Spinal cord (tissue), 10 donors: Measurements from ENCODE around the gene TTYH3. TPM values are rescaled to one million over a fixed set of nuclear protein-coding genes. Genes with fewer than 3 reads are reported as not detected.

Experiments
- DNase-seq, 6 donors: peaks; one replicate each; pipeline versions ENCODE4 v3.0.0 to v3.0.0-alpha.2; 2013 to 2015; ENCODE audit warnings: low spot score in 6 of 6, low read depth in 4 of 6
- H3K27ac ChIP-seq: one replicate; pipeline ENCODE4 v1.5.1; 2013; ENCODE audit warnings: low read depth, low read length, control low read depth
- H3K27me3 ChIP-seq: one replicate; pipeline ENCODE4 v1.6.1; 2013; ENCODE audit warnings: low read length; ENCODE audit not compliant: control insufficient read depth, insufficient read depth
- H3K36me3 ChIP-seq: one replicate; pipeline ENCODE4 v1.6.1; 2013; ENCODE audit warnings: low read length; ENCODE audit not compliant: control insufficient read depth, insufficient read depth
- H3K4me1 ChIP-seq: one replicate; pipeline ENCODE4 v1.6.1; 2013; ENCODE audit warnings: low read length; ENCODE audit not compliant: control insufficient read depth, insufficient read depth
- H3K4me3 ChIP-seq: one replicate; pipeline ENCODE4 v1.5.1; 2013; ENCODE audit warnings: low read depth, low read length, control low read depth
- H3K9me3 ChIP-seq: one replicate; pipeline ENCODE4 v1.6.1; 2013; ENCODE audit warnings: low read length; ENCODE audit not compliant: control insufficient read depth, insufficient read depth
- WGBS: methylation state at CpG from one replicate; pipeline ENCODE4 v1.1.5; 2013; ENCODE audit warnings: missing lambda C conversion rate; ENCODE audit not compliant: insufficient coverage; 5-methylcytosine and 5-hydroxymethylcytosine counted together
- polyA plus RNA-seq, 2 donors: library from polyadenylated mRNA; unstranded; fragments of 120-200 nt; gene quantifications; one replicate each; pipeline ENCODE4 v1.2.1, GENCODE V29; 2013; ENCODE audit not compliant: insufficient read length in 2 of 2
- total RNA-seq, 2 donors: library from RNA; depleted of rRNA in 1 of 2; stranded (reverse); fragments of 120-200 nt in 1 of 2; fragments of >200 nt in 1 of 2; gene quantifications; one replicate each; pipeline versions ENCODE4 v1.2.3 to v1.2.4, GENCODE V29; 2013 to 2014
- donor health status: healthy.

Gene TTYH3
- total and polyA plus RNA-seq, 4 donors = 26.1 to 218 (median 120) TPM

DNA sequence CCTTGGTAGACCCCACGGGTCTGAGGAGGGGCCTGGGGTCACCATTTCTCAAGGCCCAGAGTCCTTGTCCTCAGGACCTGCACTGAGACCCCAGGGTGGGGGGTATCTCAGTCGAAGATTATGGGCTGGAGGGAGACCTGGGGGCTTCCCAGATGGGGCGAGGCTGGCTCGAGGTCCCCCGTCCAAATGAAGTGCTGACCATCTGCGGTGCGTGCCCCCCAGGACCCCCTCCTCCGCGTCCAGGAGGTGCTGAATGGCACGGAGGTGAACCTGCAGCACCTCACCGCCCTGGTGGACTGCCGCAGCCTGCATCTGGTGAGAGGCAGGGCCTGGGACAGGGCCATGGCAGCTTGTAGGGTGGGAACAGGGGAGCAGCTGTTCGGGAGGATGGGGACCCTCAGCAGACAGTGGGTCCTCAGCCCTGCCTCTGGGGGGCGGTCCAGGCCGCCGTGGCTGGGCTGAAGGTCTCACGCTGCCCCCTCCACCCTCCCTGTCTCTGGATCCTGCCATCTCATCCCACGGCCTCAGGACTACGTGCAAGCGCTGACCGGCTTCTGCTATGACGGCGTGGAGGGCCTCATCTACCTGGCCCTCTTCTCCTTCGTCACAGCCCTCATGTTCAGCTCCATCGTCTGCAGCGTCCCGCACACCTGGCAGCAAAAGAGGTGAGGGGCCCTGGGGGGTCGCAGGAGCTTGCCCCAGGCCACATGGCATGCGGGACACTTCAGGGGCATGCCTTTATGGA is 24.3 kb downstream of the TTYH3 start:
- H3K36me3 ChIP-seq = peaks cover 97% of the 10 kb centered on the region
- DNase-seq = no peak
- no peak overlapping the region for H3K4me3 ChIP-seq
- WGBS = 94% methylated on average over 29 of the region's 29 CpGs
- no peak overlapping the region for H3K27ac ChIP-seq
- H3K27me3 ChIP-seq = no peaks in the 10 kb centered on the region
- peaks cover 20% of the 10 kb centered on the region for H3K4me1 ChIP-seq
- H3K9me3 ChIP-seq = no peaks in the 10 kb centered on the region

DNA sequence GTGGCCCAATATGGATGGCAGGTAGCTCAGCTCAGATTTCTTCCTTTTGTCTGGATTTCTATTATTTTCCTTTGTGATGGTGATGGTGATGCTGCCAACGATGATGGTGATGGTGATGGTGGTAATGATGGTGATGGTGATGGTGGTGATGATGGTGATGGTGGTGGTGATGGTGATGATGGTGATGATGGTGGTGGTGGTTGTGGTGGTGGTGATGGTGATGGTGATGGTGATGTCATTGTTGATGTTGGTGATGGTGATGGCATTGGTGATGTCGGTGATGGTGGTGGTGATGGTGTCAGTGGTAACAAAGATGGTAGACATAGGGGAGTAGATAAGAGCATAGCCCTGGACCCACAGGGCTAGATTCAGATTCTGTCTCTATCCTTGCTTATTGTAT is 25.4 kb downstream of the TTYH3 start:
- no peaks in the 10 kb centered on the region for H3K9me3 ChIP-seq
- H3K27ac ChIP-seq = no peak overlapping the region
- H3K4me3 ChIP-seq = no peak overlapping the region
- WGBS = 100% methylated on average over 2 of the region's 2 CpGs
- no peak for DNase-seq
- H3K36me3 ChIP-seq = peaks cover 97% of the 10 kb centered on the region
- H3K4me1 ChIP-seq = peaks cover 29% of the 10 kb centered on the region
- no peaks in the 10 kb centered on the region for H3K27me3 ChIP-seq

DNA sequence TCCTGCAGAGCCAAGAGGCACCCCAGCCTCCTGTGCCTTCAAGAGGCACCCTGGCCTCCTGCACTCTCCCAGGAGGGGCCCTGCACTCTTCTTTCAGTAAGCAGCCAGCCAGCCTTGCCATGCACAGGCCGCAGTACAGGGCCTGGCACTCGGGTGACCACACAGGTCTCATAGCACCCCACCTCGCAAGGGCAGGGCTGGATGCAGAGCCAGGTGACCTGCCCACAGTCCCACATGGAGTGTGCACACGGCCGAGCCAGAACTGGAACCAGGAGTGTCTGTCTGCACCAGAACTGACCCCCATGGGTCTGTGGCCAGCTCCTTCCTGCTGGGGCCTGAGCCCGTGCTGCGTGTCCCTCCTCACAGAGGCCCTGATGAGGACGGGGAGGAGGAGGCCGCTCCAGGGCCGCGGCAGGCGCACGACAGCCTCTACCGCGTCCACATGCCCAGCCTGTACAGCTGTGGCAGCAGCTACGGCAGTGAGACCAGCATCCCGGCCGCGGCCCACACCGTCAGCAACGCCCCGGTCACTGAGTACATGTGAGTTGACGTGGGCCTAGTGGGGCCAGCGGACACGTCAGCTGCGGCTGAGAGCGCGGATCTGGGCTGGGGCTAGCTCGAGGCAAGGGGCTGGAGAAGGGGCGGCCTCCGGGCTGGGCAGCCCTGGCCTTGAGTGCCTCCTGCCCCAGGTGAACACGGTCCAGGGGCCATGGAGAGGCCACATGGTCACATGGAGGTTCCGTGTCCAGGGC is 26.3 kb downstream of the TTYH3 start:
- Histone ChIP-seq H3K27ac (no peak overlapping the region), H3K4me1 (peaks cover 38% of the 10 kb centered on the region), H3K4me3 (no peak overlapping the region), H3K36me3 (peaks cover 97% of the 10 kb centered on the region), H3K9me3 (no peaks in the 10 kb centered on the region), H3K27me3 (no peaks in the 10 kb centered on the region)
- 94% methylated on average over 33 of the region's 33 CpGs for WGBS
- no peak for DNase-seq

DNA sequence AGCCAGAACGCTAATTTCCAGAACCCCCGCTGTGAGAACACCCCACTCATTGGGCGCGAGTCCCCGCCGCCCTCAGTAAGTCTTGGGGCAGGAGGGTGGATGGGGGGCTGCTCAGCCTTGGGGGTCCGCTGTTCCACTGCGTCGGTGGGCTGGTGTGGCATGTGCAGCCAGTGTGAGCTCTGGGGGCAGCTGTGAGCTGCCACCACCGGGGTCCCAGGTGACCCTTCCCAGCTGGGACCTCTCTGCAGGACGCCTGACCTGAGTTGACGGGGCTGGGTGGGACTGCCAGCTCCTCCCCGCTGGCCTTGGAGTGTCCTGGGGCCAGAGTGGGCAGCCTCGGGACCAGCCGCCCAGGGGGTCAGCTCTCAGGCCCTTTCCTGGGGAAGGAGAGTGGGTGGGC is 27.2 kb downstream of the TTYH3 start:
- WGBS = 86% methylated on average over 15 of the region's 15 CpGs
- Histone ChIP-seq H3K4me1 (peaks cover 47% of the 10 kb centered on the region), H3K4me3 (no peak overlapping the region), H3K27me3 (no peaks in the 10 kb centered on the region), H3K36me3 (peaks cover 99% of the 10 kb centered on the region), H3K27ac (no peak overlapping the region), H3K9me3 (no peaks in the 10 kb centered on the region)
- DNase-seq = no peak

DNA sequence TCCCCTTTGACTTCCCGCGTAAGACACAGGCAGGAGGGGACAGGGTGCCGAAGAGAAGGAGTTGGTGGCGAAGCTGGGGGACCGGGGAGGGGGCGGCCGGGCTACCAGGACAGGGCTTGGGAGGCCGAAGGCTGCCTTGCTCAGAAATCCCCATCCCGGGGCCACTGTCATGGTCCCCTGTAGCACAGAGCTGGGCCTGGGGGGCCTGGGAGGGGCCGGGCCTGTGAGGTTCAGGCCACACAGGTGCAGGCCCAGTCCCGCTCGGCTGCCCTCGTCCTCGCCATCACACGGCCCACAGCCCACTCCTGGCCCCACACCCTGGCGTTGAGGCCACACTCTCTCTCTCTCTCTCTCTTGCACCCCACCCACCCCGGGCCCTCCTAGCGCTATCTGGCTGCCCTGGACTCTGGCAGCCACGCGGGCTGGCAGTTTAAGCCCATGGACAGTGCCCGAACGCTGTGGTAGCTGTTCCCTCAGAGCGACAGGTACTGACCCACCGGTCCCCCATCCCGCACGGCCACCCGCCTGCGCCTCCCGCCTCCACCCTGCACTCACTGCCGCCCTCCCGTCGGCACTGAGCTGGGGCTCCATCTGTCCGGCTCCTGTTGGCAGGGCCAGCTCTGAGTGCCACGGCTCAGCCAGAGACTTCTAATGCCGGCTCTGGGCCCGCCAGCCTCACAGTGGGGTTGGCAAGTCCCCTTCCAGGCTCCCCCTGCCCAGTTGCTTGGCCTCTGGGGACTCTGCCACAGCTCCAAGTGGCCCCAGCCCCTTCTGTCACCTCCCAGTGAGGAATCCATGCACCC is 28.0 kb downstream of the TTYH3 start:
- H3K4me3 ChIP-seq = no peak overlapping the region
- peak in 1 of 6 donors; percentile 61 for DNase-seq
- 81% methylated on average over 34 of the region's 36 CpGs for WGBS
- no peak overlapping the region for H3K27ac ChIP-seq
- peaks cover 94% of the 10 kb centered on the region for H3K36me3 ChIP-seq
- H3K4me1 ChIP-seq = peaks cover 51% of the 10 kb centered on the region
- H3K27me3 ChIP-seq = no peaks in the 10 kb centered on the region
- H3K9me3 ChIP-seq = no peaks in the 10 kb centered on the region

DNA sequence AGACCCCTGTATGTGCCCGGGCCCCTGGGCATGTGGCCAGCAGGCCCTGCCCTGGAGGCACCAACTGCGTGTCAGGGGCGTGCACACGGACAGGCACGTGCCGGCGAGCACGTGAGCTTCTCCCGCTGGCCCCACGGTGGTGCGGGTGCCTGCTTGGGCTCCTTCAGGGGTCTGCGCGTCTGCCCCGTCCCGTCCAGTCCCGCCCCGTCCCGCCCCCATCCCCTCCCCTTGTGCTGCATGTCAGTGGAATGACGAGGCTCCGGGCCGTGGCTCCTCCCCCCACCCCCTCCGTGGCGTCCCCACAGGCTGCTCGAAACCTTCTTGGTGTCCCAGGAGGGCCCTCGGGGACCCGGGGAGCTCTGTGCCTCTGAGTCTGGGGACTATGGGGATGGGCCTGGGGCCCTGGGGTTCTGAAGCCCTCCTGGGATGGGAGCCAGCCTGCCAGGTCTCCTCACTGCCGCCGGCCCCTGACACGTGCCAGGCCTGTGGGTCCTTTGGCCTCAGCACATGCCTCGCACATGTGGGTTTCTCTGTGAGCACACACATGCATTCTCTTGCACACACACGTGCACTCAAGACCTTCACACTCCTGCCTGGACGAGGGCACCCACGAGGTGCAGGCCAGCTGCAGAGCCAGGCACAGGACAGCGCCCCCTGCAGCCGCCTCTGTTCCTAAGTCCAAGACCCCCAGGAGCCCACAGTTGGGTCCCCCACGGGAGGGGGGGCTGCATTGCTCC is 28.7 kb downstream of the TTYH3 start:
- no peaks in the 10 kb centered on the region for H3K9me3 ChIP-seq
- H3K27ac ChIP-seq = no peak overlapping the region
- no peak for DNase-seq
- peaks cover 89% of the 10 kb centered on the region for H3K36me3 ChIP-seq
- H3K4me3 ChIP-seq = no peak overlapping the region
- no peaks in the 10 kb centered on the region for H3K27me3 ChIP-seq
- H3K4me1 ChIP-seq = peaks cover 54% of the 10 kb centered on the region
- 72% methylated on average over 24 of the region's 36 CpGs for WGBS

DNA sequence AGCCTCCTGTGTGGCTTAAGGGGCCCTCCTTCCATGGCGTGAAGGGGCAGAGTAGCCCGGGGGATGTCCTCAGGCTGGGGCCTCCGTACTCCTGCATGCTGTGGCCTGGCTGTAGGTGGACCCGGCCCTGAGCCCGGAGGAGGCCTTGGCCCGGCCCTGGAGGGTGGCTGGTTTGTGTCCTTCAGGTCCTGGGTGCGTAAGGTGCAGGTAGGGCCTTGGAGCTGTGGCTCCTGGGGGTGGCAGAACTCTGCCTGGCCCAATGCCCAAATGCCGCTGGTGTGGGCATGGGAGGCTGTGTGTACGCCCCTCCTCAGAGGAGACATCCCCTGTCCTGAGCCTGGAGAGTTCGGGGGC is 29.3 kb downstream of the TTYH3 start:
- Histone ChIP-seq H3K27ac (no peak overlapping the region), H3K27me3 (no peaks in the 10 kb centered on the region), H3K4me3 (no peak overlapping the region), H3K4me1 (peaks cover 57% of the 10 kb centered on the region), H3K9me3 (no peaks in the 10 kb centered on the region), H3K36me3 (peaks cover 86% of the 10 kb centered on the region)
- WGBS = 86% methylated on average over 10 of the region's 10 CpGs
- DNase-seq = no peak

DNA sequence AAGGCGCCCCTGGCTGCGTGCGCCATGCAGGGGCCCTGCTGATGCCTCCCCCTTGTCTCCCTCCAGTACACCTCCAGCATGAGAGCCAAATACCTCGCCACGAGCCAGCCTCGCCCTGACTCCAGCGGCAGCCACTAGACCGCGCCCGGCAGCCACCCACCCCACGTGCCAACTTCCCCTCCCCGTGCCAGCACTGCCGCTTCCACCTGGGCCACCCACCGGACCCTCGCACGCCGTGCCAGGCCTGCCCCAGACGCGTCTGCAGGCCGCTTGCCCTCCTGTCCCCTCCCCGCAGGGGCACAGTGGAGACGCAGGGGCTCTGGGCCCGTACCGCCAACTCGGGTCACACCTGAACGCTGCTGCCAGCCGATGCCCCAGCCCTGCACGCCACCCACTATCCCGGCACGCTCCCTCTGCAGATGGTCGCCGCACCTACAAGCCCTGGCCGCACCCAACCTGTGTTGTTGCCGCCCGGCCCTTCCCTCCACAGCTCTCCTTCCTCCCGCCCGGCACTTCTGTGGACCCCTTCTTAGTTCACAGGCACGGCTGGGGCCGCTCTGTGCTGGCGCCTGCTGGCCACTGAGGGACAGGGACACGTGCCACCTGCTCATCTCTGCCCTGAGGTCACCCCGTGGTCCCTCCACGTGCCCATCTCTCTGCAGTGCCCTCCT is 30.0 kb downstream of the TTYH3 start:
- WGBS = 83% methylated on average over 41 of the region's 43 CpGs
- no peak for DNase-seq
- Histone ChIP-seq H3K27me3 (no peaks in the 10 kb centered on the region), H3K36me3 (peaks cover 79% of the 10 kb centered on the region), H3K27ac (no peak overlapping the region), H3K4me1 (peaks cover 57% of the 10 kb centered on the region), H3K4me3 (no peak overlapping the region), H3K9me3 (no peaks in the 10 kb centered on the region)
